H1 (cell line): ENCODE measurements around the gene RASA1. TPM values are rescaled to one million over a fixed set of nuclear protein-coding genes. Genes with fewer than 3 reads are reported as not detected.

Experiments used
- CTCF ChIA-PET: fragments of 300-600 bp; sonication (Branson Sonifier 250); formaldehyde crosslinking; loops from one replicate; lab custom pipeline; 2021; ENCODE audit not compliant: partially characterized antibody; lab: Charles Lee
- POLR2A ChIA-PET: fragments of 300-600 bp; sonication (Branson Sonifier 250); formaldehyde crosslinking; loops from one replicate; lab custom pipeline; 2021; ENCODE audit warnings: inconsistent platforms; ENCODE audit not compliant: partially characterized antibody; lab: Charles Lee
- DNase-seq, 2 experiments: peaks; one replicate each; pipeline versions ENCODE4 v3.0.0 to v3.0.0-alpha.2; 2010 to 2022; ENCODE audit warnings: low spot score in 2 of 2, low read depth in 1 of 2, mixed read lengths in 1 of 2
- FAIRE-seq: peaks from 2 replicates; lab custom pipeline; 2011; peaks lifted over from hg19 to GRCh38; lab: Jason Lieb, UNC
- H2AFZ ChIP-seq: 2 replicates; pipeline ENCODE4 v1.8.1; 2012; ENCODE audit warnings: low read length, inconsistent platforms
- H2AK5ac ChIP-seq: 2 replicates; pipeline ENCODE4 v1.6.1; 2013; ENCODE audit warnings: low read depth, low read length
- H2BK120ac ChIP-seq: replicated peaks from 2 replicates; pipeline ENCODE3; 2013; ENCODE audit warnings: low read depth, low read length, inconsistent platforms
- H2BK12ac ChIP-seq: 2 replicates; pipeline ENCODE4 v1.6.1; 2013; ENCODE audit warnings: low read depth, low read length
- H2BK15ac ChIP-seq: 2 replicates; pipeline ENCODE4 v1.6.1; 2013; ENCODE audit warnings: low read length
- H2BK20ac ChIP-seq: 2 replicates; pipeline ENCODE4 v1.6.1; 2013; ENCODE audit warnings: low read length
- H2BK5ac ChIP-seq: 2 replicates; pipeline ENCODE4 v1.6.1; 2013; ENCODE audit warnings: low read depth, low read length
- H3K14ac ChIP-seq: 2 replicates; pipeline ENCODE4 v1.6.1; 2013; ENCODE audit warnings: inconsistent platforms; ENCODE audit not compliant: insufficient read length
- H3K18ac ChIP-seq: 2 replicates; pipeline ENCODE4 v1.6.1; 2013; ENCODE audit warnings: low read length; ENCODE audit errors: extremely low read depth
- H3K23ac ChIP-seq: 2 replicates; pipeline ENCODE4 v1.6.1; 2013; ENCODE audit warnings: inconsistent platforms; ENCODE audit not compliant: insufficient read length
- H3K23me2 ChIP-seq: 2 replicates; pipeline ENCODE4 v1.6.1; 2013; ENCODE audit warnings: low read depth, low read length
- H3K27ac ChIP-seq: 2 replicates; pipeline ENCODE4 v1.6.1; 2011; ENCODE audit warnings: low read depth, low read length, inconsistent platforms
- H3K27me3 ChIP-seq, 4 experiments: replicated peaks in 1 of 4; 1 replicate in 1 of 4; 2 replicates in 3 of 4; pipeline versions ENCODE4 v1.6.1 to v1.8.1; 2011 to 2013; ENCODE audit warnings: low read length in 3 of 4, mild to moderate bottlenecking in 3 of 4, inconsistent platforms in 2 of 4, mixed read lengths in 2 of 4, moderate library complexity in 1 of 4; ENCODE audit not compliant: control insufficient read depth in 3 of 4, insufficient read depth in 3 of 4; ENCODE audit errors: extremely low read depth in 1 of 4
- H3K36me3 ChIP-seq, 4 experiments: 2 replicates each; pipeline versions ENCODE4 v1.6.1 to v1.8.1; 2011 to 2013; ENCODE audit warnings: mild to moderate bottlenecking in 4 of 4, low read length in 3 of 4, moderate library complexity in 2 of 4, control low read depth in 1 of 4, inconsistent platforms in 1 of 4; ENCODE audit not compliant: insufficient read depth in 4 of 4, control insufficient read depth in 2 of 4
- H3K4ac ChIP-seq: replicated peaks from 2 replicates; pipeline ENCODE3; 2013; ENCODE audit warnings: low read length, low read depth, mixed read lengths, inconsistent platforms; ENCODE audit not compliant: insufficient read length
- H3K4me1 ChIP-seq, 4 experiments: replicated peaks in 1 of 4; 1 replicate in 1 of 4; 2 replicates in 3 of 4; pipeline versions ENCODE4 v1.6.1 to v1.8.1; 2011 to 2013; ENCODE audit warnings: low read length in 3 of 4, inconsistent platforms in 2 of 4, mixed read lengths in 1 of 4; ENCODE audit not compliant: insufficient read depth in 4 of 4, control insufficient read depth in 3 of 4
- H3K4me2 ChIP-seq, 2 experiments: 2 replicates each; pipeline versions ENCODE4 v1.6.1 to v1.8.1; 2011 to 2013; ENCODE audit warnings: low read depth in 2 of 2, low read length in 2 of 2, control low read depth in 1 of 2, inconsistent platforms in 1 of 2, mild to moderate bottlenecking in 1 of 2; ENCODE audit not compliant: insufficient read depth in 1 of 2
- H3K4me3 ChIP-seq, 4 experiments: fragments of 200-600, 300-600 bp in 1 of 4; sonication (generic), shearing (Covaris generic), sonication (Bioruptor Twin) in 1 of 4; 2 replicates each; pipeline versions ENCODE4 v1.5.1 to v1.8.1; 2011 to 2016; ENCODE audit warnings: low read length in 4 of 4, low read depth in 3 of 4, control low read depth in 2 of 4, inconsistent platforms in 2 of 4, mild to moderate bottlenecking in 2 of 4, mixed read lengths in 1 of 4, moderate library complexity in 1 of 4; ENCODE audit not compliant: insufficient read depth in 2 of 4; ENCODE audit errors: extremely low read depth in 1 of 4
- H3K56ac ChIP-seq: replicated peaks from 2 replicates; pipeline ENCODE3; 2013; ENCODE audit warnings: low read depth, mild to moderate bottlenecking, mixed read lengths, low read length, inconsistent platforms; ENCODE audit not compliant: insufficient read length
- H3K79me1 ChIP-seq: 2 replicates; pipeline ENCODE4 v1.6.1; 2013; ENCODE audit warnings: low read depth, low read length, control low read depth
- H3K79me2 ChIP-seq, 2 experiments: 2 replicates each; pipeline versions ENCODE4 v1.6.1 to v1.8.1; 2012 to 2013; ENCODE audit warnings: low read length in 2 of 2, mild to moderate bottlenecking in 2 of 2, inconsistent platforms in 1 of 2; ENCODE audit not compliant: insufficient read depth in 2 of 2, control insufficient read depth in 1 of 2
- H3K9ac ChIP-seq, 4 experiments: replicated peaks in 1 of 4; 1 replicate in 1 of 4; 2 replicates in 3 of 4; pipeline versions ENCODE4 v1.6.1 to v1.8.1; 2011 to 2013; ENCODE audit warnings: low read depth in 3 of 4, low read length in 3 of 4, control low read depth in 2 of 4, mild to moderate bottlenecking in 2 of 4, moderate library complexity in 2 of 4, inconsistent platforms in 1 of 4; ENCODE audit errors: extremely low read depth in 1 of 4
- H3K9me3 ChIP-seq, 2 experiments: 2 replicates each; pipeline versions ENCODE4 v1.6.1 to v1.8.1; 2012 to 2013; ENCODE audit warnings: mild to moderate bottlenecking in 2 of 2, moderate library complexity in 2 of 2, control low read depth in 1 of 2, inconsistent platforms in 1 of 2, low read depth in 1 of 2, low read length in 1 of 2, mixed read lengths in 1 of 2; ENCODE audit not compliant: insufficient read depth in 2 of 2
- H4K20me1 ChIP-seq, 2 experiments: replicated peaks in 1 of 2; 2 replicates each; pipeline versions ENCODE3 to v1.8.1; 2011 to 2013; ENCODE audit warnings: inconsistent platforms in 2 of 2, low read length in 2 of 2, mild to moderate bottlenecking in 1 of 2; ENCODE audit not compliant: insufficient read depth in 2 of 2, control insufficient read depth in 1 of 2
- H4K5ac ChIP-seq: 2 replicates; pipeline ENCODE4 v1.6.1; 2013; ENCODE audit warnings: low read length, low read depth, mixed read lengths, inconsistent platforms; ENCODE audit not compliant: insufficient read length
- H4K8ac ChIP-seq: 2 replicates; pipeline ENCODE4 v1.8.0; 2013; ENCODE audit warnings: mild to moderate bottlenecking, moderate library complexity, low read length, inconsistent platforms; ENCODE audit not compliant: insufficient read depth; ENCODE audit errors: extremely low read depth
- H4K91ac ChIP-seq: replicated peaks from 2 replicates; pipeline ENCODE3; 2013; ENCODE audit warnings: low read length, mixed read lengths, inconsistent platforms; ENCODE audit not compliant: insufficient read length
- CTBP2 ChIP-seq: IDR thresholded peaks from 2 replicates; pipeline ENCODE4 v1.7.0; 2011; ENCODE audit warnings: borderline replicate concordance, mild to moderate bottlenecking, moderate library complexity, mixed read lengths, low read length; ENCODE audit not compliant: insufficient read depth, insufficient read length
- NANOG ChIP-seq: IDR thresholded peaks from 2 replicates; pipeline ENCODE4 v1.6.1; 2011; ENCODE audit warnings: low read length, low read depth, mild to moderate bottlenecking, inconsistent platforms; ENCODE audit not compliant: insufficient read depth, poor library complexity, severe bottlenecking
- RBBP5 ChIP-seq: IDR thresholded peaks from 2 replicates; pipeline ENCODE4 v1.7.1; 2012; ENCODE audit warnings: low read depth, mild to moderate bottlenecking, inconsistent platforms, low read length, moderate library complexity, borderline replicate concordance
- SP2 ChIP-seq: IDR thresholded peaks from 2 replicates; pipeline ENCODE4 v1.6.1; 2012; ENCODE audit warnings: mild to moderate bottlenecking, low read length, inconsistent platforms
- TAF1 ChIP-seq: IDR thresholded peaks from 2 replicates; pipeline ENCODE4 v1.6.1; 2011; ENCODE audit warnings: mild to moderate bottlenecking, low read depth, low read length
- polyA plus RNA-seq, 7 experiments: library from polyadenylated mRNA; depleted of rRNA in 3 of 7; stranded (reverse) in 5 of 7; unstranded in 2 of 7; fragments of >200 nt in 5 of 7; fragments of 200-250 nt in 2 of 7; gene quantifications; 1 replicate in 5 of 7; 2 replicates in 1 of 7; 4 replicates in 1 of 7; pipeline versions ENCODE4 v1.2.1 to v1.2.3, GENCODE V29; 2011 to 2013; ENCODE audit warnings: missing spikeins in 2 of 7, mixed read lengths in 2 of 7
- total RNA-seq: library from RNA; stranded (reverse); fragmentation: NEBNext Ultra II Directional; extraction: Animal tissue kit (Norgen Biotek cat#: 25700); gene quantifications from 2 replicates; pipeline ENCODE4 v1.2.1, GENCODE V29; 2021

Gene RASA1
- total and polyA plus RNA-seq, 2 of the 8 experiments (the other 6 are each of a cell fraction or from before 2014, with no cell fraction given), result 15.9 to 33.8 TPM

GRCh38 chr5:87339986-87340385, 72.3 kb downstream of the RASA1 start:
- Histone ChIP-seq H3K27ac (no peak overlapping the region), H2BK12ac (no peak overlapping the region), H3K4ac (no peak overlapping the region), H3K4me3 (no peak overlapping the region), H2BK5ac (no peak overlapping the region), H3K18ac (no peak overlapping the region), H4K5ac (no peak overlapping the region), H3K9me3 (no peaks in the 10 kb centered on the region), H3K4me2 (no peak overlapping the region), H3K23me2 (no peaks in the 10 kb centered on the region), H2BK20ac (no peak overlapping the region), H3K9ac (no peak overlapping the region), H4K91ac (no peak overlapping the region), H3K23ac (no peak overlapping the region), H3K36me3 (peaks cover 0 to 21% (median 3%) of the 10 kb centered on the region in 4 experiments; a peak in 4 of 8 replicates), H3K4me1 (no peaks in the 10 kb centered on the region), H3K14ac (no peak overlapping the region), H3K79me1 (no peaks in the 10 kb centered on the region), H4K20me1 (no peaks in the 10 kb centered on the region), H2AFZ (no peak overlapping the region), H4K8ac (no peak overlapping the region), H2AK5ac (no peak overlapping the region), H3K79me2 (no peaks in the 10 kb centered on the region), H3K56ac (no peak overlapping the region), H2BK15ac (no peak overlapping the region), H2BK120ac (no peak overlapping the region), H3K27me3 (no peaks in the 10 kb centered on the region)
- DNase-seq (no peak), FAIRE-seq (no peak)
- POLR2A ChIA-PET, result no interaction called here
- CTCF ChIA-PET, result no interaction called here
- TF ChIP-seq SP2, result no peak
- TF ChIP-seq NANOG, result no peak
- no peak for TF ChIP-seq TAF1
- no peak for TF ChIP-seq CTBP2
- TF ChIP-seq RBBP5, result no peak
